ENCODE results near the gene PLSCR3. TPM values are rescaled to one million over a fixed set of nuclear protein-coding genes. Genes with fewer than 3 reads are reported as not detected.

Gene PLSCR3
- total RNA-seq, 1 experiment from 2014 or later: 21.9 TPM

DNA sequence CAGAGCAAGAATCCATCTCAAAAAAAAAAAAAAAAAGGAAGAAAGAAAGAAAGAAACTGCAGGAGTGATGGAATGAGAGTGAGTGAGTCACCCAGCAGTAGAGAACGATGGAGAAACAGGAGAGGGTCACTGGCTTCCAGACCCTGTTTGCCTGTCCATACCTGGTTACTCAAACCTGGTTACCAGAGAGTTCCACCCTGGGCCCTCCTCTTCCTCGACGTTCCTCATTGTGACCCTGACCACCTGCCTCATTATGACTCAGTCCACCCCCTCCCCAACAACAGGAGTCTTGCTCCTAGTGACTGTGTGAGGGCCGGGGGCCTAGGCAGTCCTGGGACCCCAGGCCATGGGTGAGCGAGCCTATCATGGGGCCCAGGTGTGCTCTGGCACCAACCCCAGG lies 34.2 kb upstream of the PLSCR3 start, which contains the start of gene SPEM3:
Gene SPEM3 (plus strand): TSS at position 301 of the 400 bp plus-strand sequence. CDS start 46 bp downstream, at position 347.
- H3K4me3 Mint-ChIP-seq (ENCODE audit: low read depth, unreplicated experiment): no peak within 1 kb of the TSS
- no peaks in the 10 kb centered on the region for H3K9me3 Mint-ChIP-seq (ENCODE audit: low read depth, unreplicated experiment)
- H3K27me3 Mint-ChIP-seq (ENCODE audit: unreplicated experiment): no peaks in the 10 kb centered on the region
- no peaks in the 10 kb centered on the region for H3K4me1 Mint-ChIP-seq (ENCODE audit: low read depth, unreplicated experiment)
- H3K27ac Mint-ChIP-seq (ENCODE audit: unreplicated experiment): no peak within 1 kb of the TSS
- no TSS peak for BruUV-seq (replicated peaks)
- TF ChIP-seq, protein P1, sequence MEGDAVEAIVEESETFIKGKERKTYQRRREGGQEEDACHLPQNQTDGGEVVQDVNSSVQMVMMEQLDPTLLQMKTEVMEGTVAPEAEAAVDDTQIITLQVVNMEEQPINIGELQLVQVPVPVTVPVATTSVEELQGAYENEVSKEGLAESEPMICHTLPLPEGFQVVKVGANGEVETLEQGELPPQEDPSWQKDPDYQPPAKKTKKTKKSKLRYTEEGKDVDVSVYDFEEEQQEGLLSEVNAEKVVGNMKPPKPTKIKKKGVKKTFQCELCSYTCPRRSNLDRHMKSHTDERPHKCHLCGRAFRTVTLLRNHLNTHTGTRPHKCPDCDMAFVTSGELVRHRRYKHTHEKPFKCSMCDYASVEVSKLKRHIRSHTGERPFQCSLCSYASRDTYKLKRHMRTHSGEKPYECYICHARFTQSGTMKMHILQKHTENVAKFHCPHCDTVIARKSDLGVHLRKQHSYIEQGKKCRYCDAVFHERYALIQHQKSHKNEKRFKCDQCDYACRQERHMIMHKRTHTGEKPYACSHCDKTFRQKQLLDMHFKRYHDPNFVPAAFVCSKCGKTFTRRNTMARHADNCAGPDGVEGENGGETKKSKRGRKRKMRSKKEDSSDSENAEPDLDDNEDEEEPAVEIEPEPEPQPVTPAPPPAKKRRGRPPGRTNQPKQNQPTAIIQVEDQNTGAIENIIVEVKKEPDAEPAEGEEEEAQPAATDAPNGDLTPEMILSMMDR (IDR thresholded peaks at IDR 0.05; ENCODE audit: unreplicated experiment): no peak
- CTCF ChIA-PET: no interaction called here
- intact Hi-C loops (cut with micrococcal nuclease; ENCODE audit: unreplicated experiment): no loop called here
- no peak for DNase-seq
- H3K36me3 Mint-ChIP-seq (ENCODE audit: insufficient read depth, unreplicated experiment): peaks cover 4% of the 10 kb centered on the region

DNA sequence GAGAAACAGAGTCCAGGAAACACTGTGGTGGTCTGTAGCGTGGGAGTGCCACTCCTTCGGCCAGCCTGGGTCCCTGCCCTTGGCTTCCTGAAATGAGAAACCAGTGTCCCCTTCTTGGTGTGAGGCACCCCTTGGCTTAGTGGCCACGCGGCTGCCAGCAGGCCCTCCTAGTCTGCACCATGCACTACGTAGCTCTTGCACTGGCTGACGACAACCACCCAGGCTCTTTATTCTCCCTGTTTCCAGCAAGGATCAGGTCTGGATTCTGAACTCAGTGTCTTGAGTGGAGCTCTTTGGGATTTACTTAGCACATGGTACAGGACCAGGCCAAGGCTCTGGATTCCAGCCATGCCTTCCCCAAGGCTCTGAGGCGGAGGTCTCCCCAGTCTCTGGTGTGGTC lies 33.2 kb upstream of the PLSCR3 start:
- Mint-ChIP-seq H3K4me3 (ENCODE audit: low read depth, unreplicated experiment) (no peak overlapping the region), H3K9me3 (ENCODE audit: low read depth, unreplicated experiment) (no peaks in the 10 kb centered on the region), H3K36me3 (ENCODE audit: insufficient read depth, unreplicated experiment) (peaks cover 4% of the 10 kb centered on the region), H3K27ac (ENCODE audit: unreplicated experiment) (no peak overlapping the region), H3K4me1 (ENCODE audit: low read depth, unreplicated experiment) (no peaks in the 10 kb centered on the region), H3K27me3 (ENCODE audit: unreplicated experiment) (no peaks in the 10 kb centered on the region)
- no peak for DNase-seq
- BruUV-seq (replicated peaks): no TSS peak
- CTCF ChIA-PET: interaction anchor here (0.7 kb wide), 1 partner anchor 71 kb away, joined by 3 read pairs; no protein-coding TSS in a partner anchor
- intact Hi-C loops (cut with micrococcal nuclease; ENCODE audit: unreplicated experiment): no loop called here
- TF ChIP-seq, protein P1 (IDR thresholded peaks at IDR 0.05; ENCODE audit: unreplicated experiment): no peak

DNA sequence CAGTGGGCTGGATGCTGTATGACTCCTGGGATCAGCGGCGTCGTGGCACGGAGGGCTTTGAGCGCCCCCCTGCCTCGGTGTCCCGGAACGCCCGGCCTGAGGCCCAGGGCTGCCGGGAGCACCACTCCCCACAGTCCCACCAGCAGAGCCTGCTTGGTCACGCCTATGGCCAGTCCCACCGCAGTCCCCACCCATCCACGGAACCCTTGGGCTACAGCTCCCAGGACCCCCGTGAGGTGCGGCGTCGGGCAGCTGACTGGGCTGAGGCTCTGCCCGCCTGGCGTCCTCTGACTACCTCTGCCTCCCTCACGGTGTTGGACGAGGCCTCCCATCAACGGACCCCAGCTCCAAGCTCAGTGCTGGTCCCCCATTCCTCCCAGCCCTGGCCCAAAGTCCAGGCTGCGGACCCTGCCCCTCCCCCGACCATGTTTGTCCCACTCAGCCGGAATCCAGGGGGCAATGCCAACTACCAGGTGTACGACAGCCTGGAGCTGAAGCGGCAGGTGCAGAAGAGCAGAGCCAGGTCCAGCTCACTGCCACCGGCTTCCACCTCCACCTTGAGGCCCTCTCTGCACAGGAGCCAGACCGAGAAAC lies 32.7 kb upstream of the PLSCR3 start:
- CTCF ChIA-PET: no interaction called here
- TF ChIP-seq, protein P1 (IDR thresholded peaks at IDR 0.05; ENCODE audit: unreplicated experiment): no peak
- no peak overlapping the region for H3K4me3 Mint-ChIP-seq (ENCODE audit: low read depth, unreplicated experiment)
- no peaks in the 10 kb centered on the region for H3K27me3 Mint-ChIP-seq (ENCODE audit: unreplicated experiment)
- H3K9me3 Mint-ChIP-seq (ENCODE audit: low read depth, unreplicated experiment): no peaks in the 10 kb centered on the region
- no peak for DNase-seq
- BruUV-seq (replicated peaks): no TSS peak
- no peaks in the 10 kb centered on the region for H3K4me1 Mint-ChIP-seq (ENCODE audit: low read depth, unreplicated experiment)
- H3K27ac Mint-ChIP-seq (ENCODE audit: unreplicated experiment): no peak overlapping the region
- H3K36me3 Mint-ChIP-seq (ENCODE audit: insufficient read depth, unreplicated experiment): peaks cover 4% of the 10 kb centered on the region
- intact Hi-C loops (cut with micrococcal nuclease; ENCODE audit: unreplicated experiment): no loop called here

DNA sequence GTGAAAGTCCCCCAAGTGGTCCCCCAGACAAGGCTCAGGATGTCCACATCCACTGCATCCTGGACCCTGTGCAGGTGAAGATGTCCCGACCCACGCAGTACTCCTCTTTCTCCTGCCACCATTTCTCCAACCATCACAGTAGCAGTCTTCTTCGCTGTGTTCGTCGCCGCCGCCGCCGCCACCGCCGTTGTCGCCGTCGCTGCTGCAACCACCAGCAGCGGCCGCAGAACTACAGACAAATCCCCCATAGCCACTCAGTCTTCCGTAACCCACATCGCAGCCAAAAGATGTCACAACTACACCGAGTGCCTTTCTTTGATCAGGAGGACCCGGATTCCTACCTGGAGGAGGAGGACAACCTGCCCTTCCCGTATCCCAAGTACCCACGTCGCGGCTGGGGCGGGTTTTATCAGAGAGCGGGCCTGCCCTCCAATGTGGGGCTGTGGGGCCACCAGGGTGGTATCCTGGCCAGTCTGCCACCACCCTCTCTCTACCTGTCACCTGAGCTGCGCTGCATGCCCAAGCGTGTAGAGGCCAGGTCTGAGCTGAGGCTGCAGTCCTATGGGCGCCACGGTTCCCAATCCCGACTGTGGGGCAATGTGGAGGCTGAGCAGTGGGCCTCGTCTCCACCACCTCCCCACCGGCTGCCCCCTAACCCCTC lies 32.0 kb upstream of the PLSCR3 start:
- TF ChIP-seq, protein P1 (IDR thresholded peaks at IDR 0.05; ENCODE audit: unreplicated experiment): no peak
- Mint-ChIP-seq H3K36me3 (ENCODE audit: insufficient read depth, unreplicated experiment) (peaks cover 4% of the 10 kb centered on the region), H3K4me1 (ENCODE audit: low read depth, unreplicated experiment) (no peaks in the 10 kb centered on the region), H3K27ac (ENCODE audit: unreplicated experiment) (no peak overlapping the region), H3K27me3 (ENCODE audit: unreplicated experiment) (no peaks in the 10 kb centered on the region), H3K4me3 (ENCODE audit: low read depth, unreplicated experiment) (no peak overlapping the region), H3K9me3 (ENCODE audit: low read depth, unreplicated experiment) (no peaks in the 10 kb centered on the region)
- no TSS peak for BruUV-seq (replicated peaks)
- DNase-seq: no peak
- CTCF ChIA-PET: no interaction called here
- intact Hi-C loops (cut with micrococcal nuclease; ENCODE audit: unreplicated experiment): no loop called here

All from Calu3 (cell line).